Neural cell (in vitro differentiated cells): Measurements from ENCODE around the gene DDX31. TPM values are rescaled to one million over a fixed set of nuclear protein-coding genes. Genes with fewer than 3 reads are reported as not detected.

ENCODE experiments used
- H2AFZ ChIP-seq: fragments of 200-600, 300-800 bp; sonication (generic), shearing (Covaris generic); 2 replicates; pipeline ENCODE4 v1.6.0; 2014; ENCODE audit warnings: low read depth, mild to moderate bottlenecking, antibody characterized with exemption, low read length, moderate library complexity
- H3F3A ChIP-seq: fragments of 200-600 bp; shearing (Covaris generic); 2 replicates; pipeline ENCODE4 v1.6.1; 2016; ENCODE audit warnings: mild to moderate bottlenecking, moderate library complexity, mixed read lengths, antibody characterized with exemption, low read length; ENCODE audit not compliant: insufficient read depth, poor library complexity, severe bottlenecking
- H3K27ac ChIP-seq: fragments of 200-600, 300-800 bp; sonication (generic), shearing (Covaris generic); 2 replicates; pipeline ENCODE4 v1.5.1; 2014; ENCODE audit warnings: mild to moderate bottlenecking, low read length, moderate library complexity
- H3K27me3 ChIP-seq: fragments of 300-800, 200-600 bp; sonication (generic), shearing (Covaris generic); 2 replicates; pipeline ENCODE4 v1.6.0; 2014; ENCODE audit warnings: mild to moderate bottlenecking, low read depth, low read length, moderate library complexity; ENCODE audit not compliant: insufficient read depth
- H3K36me3 ChIP-seq: fragments of 300-800, 200-600 bp; sonication (generic), shearing (Covaris generic); 2 replicates; pipeline ENCODE4 v1.5.1; 2014; ENCODE audit warnings: mild to moderate bottlenecking, antibody characterized with exemption, low read length, moderate library complexity; ENCODE audit not compliant: insufficient read depth
- H3K4me2 ChIP-seq: fragments of 300-800, 200-600 bp; sonication (generic), shearing (Covaris generic); 2 replicates; pipeline ENCODE4 v1.6.0; 2014; ENCODE audit warnings: mild to moderate bottlenecking, low read length
- H3K4me3 ChIP-seq: fragments of 300-800, 200-600 bp; sonication (generic), shearing (Covaris generic); 2 replicates; pipeline ENCODE4 v1.5.1; 2014; ENCODE audit warnings: mild to moderate bottlenecking, low read length, moderate library complexity
- H3K79me2 ChIP-seq: fragments of 200-600 bp; shearing (Covaris generic); replicated peaks from 2 replicates; pipeline ENCODE4 v1.6.0; 2014; ENCODE audit warnings: mild to moderate bottlenecking, low read length, moderate library complexity; ENCODE audit not compliant: insufficient read depth
- H3K9ac ChIP-seq: fragments of 300-800, 200-600 bp; sonication (generic), shearing (Covaris generic); 2 replicates; pipeline ENCODE4 v1.6.1; 2016; ENCODE audit warnings: mild to moderate bottlenecking, low read length, mixed read lengths
- H3K9me2 ChIP-seq: fragments of 200-600 bp; shearing (Covaris generic); 2 replicates; pipeline ENCODE4 v1.6.1; 2016; ENCODE audit warnings: mild to moderate bottlenecking, low read length, mixed read lengths; ENCODE audit not compliant: insufficient read depth
- H3K9me3 ChIP-seq: fragments of 200-600, 300-800 bp; sonication (generic), shearing (Covaris generic); 2 replicates; pipeline ENCODE4 v1.6.1; 2016; ENCODE audit warnings: mild to moderate bottlenecking, mixed run types, low read length, moderate library complexity, mixed read lengths
- H4K20me1 ChIP-seq: fragments of 200-600 bp; shearing (Covaris generic); 2 replicates; pipeline ENCODE4 v1.6.1; 2016; ENCODE audit warnings: mild to moderate bottlenecking, mixed run types; ENCODE audit not compliant: insufficient read depth
- CTCF ChIP-seq: fragments of 450-650 bp; IDR thresholded peaks from 2 replicates; pipeline ENCODE4 v1.5.1; 2014; ENCODE audit warnings: antibody characterized with exemption, mild to moderate bottlenecking, moderate library complexity; ENCODE audit not compliant: poor library complexity, severe bottlenecking
- EP300 ChIP-seq: fragments of 450-650 bp; conservative IDR thresholded peaks from 2 replicates; pipeline ENCODE4 v1.6.1; 2014; ENCODE audit warnings: antibody characterized with exemption, mild to moderate bottlenecking, moderate library complexity; ENCODE audit not compliant: poor library complexity, severe bottlenecking
- EZH2 ChIP-seq: fragments of 200-600, 300-800 bp; shearing (Covaris generic), sonication (generic); IDR thresholded peaks from 2 replicates; pipeline ENCODE4 v1.6.1; 2014; ENCODE audit warnings: antibody characterized with exemption, low read length, borderline replicate concordance, mild to moderate bottlenecking; ENCODE audit not compliant: insufficient read depth, poor library complexity, severe bottlenecking
- MXI1 ChIP-seq: fragments of 450-650 bp; conservative IDR thresholded peaks from 2 replicates; pipeline ENCODE4 v1.6.1; 2014; ENCODE audit warnings: antibody characterized with exemption, mild to moderate bottlenecking; ENCODE audit not compliant: poor library complexity, severe bottlenecking
- POLR2AphosphoS5 ChIP-seq: IDR thresholded peaks from 2 replicates; pipeline ENCODE4 v1.6.1; 2012
- RAD21 ChIP-seq: fragments of 450-650 bp; conservative IDR thresholded peaks from 2 replicates; pipeline ENCODE4 v1.6.1; 2014; ENCODE audit warnings: antibody characterized with exemption, mild to moderate bottlenecking, moderate library complexity
- SMC3 ChIP-seq: fragments of 450-650 bp; conservative IDR thresholded peaks from 2 replicates; pipeline ENCODE4 v1.6.1; 2014; ENCODE audit warnings: antibody characterized with exemption, mild to moderate bottlenecking, moderate library complexity; ENCODE audit not compliant: poor library complexity
- TAF1 ChIP-seq: IDR thresholded peaks from 2 replicates; pipeline ENCODE4 v1.6.1; 2012; ENCODE audit warnings: low read depth
- polyA plus RNA-seq: library from polyadenylated mRNA; depleted of rRNA; stranded (reverse); fragments of >200 nt; gene quantifications from 2 replicates; pipeline ENCODE4 v1.2.3, GENCODE V29; 2014
- TF ChIP-seq, protein P1 (sequence below): IDR thresholded peaks from 2 replicates; pipeline ENCODE4 v1.6.1; 2012; ENCODE audit warnings: borderline replicate concordance

DDX31 gene
- polyA plus RNA-seq, 1 donor from 2014 or later: 12.8 TPM

GRCh38 chr9:132600326-132600984 lies 69.3 kb downstream of the DDX31 start:
- Histone ChIP-seq H4K20me1 (no peaks in the 10 kb centered on the region), H3F3A (no peaks in the 10 kb centered on the region), H3K9ac (no peak overlapping the region), H3K79me2 (no peaks in the 10 kb centered on the region), H3K36me3 (no peaks in the 10 kb centered on the region), H3K27me3 (no peaks in the 10 kb centered on the region), H3K4me2 (no peak overlapping the region), H2AFZ (no peak overlapping the region), H3K4me3 (no peak overlapping the region), H3K9me2 (no peaks in the 10 kb centered on the region), H3K9me3 (no peaks in the 10 kb centered on the region), H3K27ac (no peak overlapping the region)
- TF ChIP-seq, protein P1, sequence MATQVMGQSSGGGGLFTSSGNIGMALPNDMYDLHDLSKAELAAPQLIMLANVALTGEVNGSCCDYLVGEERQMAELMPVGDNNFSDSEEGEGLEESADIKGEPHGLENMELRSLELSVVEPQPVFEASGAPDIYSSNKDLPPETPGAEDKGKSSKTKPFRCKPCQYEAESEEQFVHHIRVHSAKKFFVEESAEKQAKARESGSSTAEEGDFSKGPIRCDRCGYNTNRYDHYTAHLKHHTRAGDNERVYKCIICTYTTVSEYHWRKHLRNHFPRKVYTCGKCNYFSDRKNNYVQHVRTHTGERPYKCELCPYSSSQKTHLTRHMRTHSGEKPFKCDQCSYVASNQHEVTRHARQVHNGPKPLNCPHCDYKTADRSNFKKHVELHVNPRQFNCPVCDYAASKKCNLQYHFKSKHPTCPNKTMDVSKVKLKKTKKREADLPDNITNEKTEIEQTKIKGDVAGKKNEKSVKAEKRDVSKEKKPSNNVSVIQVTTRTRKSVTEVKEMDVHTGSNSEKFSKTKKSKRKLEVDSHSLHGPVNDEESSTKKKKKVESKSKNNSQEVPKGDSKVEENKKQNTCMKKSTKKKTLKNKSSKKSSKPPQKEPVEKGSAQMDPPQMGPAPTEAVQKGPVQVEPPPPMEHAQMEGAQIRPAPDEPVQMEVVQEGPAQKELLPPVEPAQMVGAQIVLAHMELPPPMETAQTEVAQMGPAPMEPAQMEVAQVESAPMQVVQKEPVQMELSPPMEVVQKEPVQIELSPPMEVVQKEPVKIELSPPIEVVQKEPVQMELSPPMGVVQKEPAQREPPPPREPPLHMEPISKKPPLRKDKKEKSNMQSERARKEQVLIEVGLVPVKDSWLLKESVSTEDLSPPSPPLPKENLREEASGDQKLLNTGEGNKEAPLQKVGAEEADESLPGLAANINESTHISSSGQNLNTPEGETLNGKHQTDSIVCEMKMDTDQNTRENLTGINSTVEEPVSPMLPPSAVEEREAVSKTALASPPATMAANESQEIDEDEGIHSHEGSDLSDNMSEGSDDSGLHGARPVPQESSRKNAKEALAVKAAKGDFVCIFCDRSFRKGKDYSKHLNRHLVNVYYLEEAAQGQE: no peak
- no peak for TF ChIP-seq EP300
- no peak for TF ChIP-seq CTCF
- no peak for TF ChIP-seq SMC3
- TF ChIP-seq TAF1: no peak
- no peak for TF ChIP-seq MXI1
- TF ChIP-seq POLR2AphosphoS5: no peak
- no peak for TF ChIP-seq EZH2
- no peak for TF ChIP-seq RAD21

DNA sequence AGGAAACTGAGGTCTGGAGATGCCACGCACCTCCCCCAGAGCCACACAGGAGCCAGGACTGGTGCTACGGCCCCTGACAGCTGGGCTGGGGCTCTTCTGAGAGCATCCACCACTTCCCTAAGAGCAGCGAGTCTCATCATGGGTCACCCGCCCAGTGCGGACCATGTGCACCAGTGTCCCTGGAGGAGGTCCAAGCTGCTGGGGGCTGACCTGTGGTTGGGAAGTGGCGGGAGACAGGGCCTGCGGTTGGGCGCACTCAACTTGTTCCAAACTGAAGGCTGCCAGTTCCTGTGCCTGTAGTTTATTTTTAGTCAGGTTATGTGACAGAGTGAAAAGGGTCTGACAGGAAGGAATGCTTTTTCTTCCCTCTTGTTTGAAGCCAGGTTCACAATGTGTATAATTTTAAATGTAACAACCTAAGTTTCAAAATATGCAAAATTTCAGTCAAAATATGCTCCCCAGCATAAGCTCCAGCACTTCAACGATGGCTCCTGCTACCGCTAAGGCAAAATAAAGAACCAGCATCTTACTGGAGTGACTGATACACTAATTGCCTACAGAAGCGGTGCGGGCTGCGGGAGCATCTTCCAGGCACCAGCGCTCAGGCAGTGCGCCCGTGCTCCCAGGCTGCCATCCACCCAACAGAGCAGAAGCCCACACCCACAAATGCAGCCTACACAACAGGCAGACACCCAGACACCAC lies 72.6 kb downstream of the DDX31 start:
- Histone ChIP-seq H3K9me3 (no peaks in the 10 kb centered on the region), H2AFZ (no peak overlapping the region), H3K36me3 (no peaks in the 10 kb centered on the region), H3K9ac (no peak overlapping the region), H3K4me3 (no peak overlapping the region), H4K20me1 (no peaks in the 10 kb centered on the region), H3K4me2 (no peak overlapping the region), H3K27ac (no peak overlapping the region), H3K27me3 (peaks cover 15% of the 10 kb centered on the region), H3K79me2 (no peaks in the 10 kb centered on the region), H3F3A (no peaks in the 10 kb centered on the region), H3K9me2 (no peaks in the 10 kb centered on the region)
- no peak for TF ChIP-seq TAF1
- TF ChIP-seq POLR2AphosphoS5: no peak
- no peak for TF ChIP-seq EP300
- no peak for TF ChIP-seq SMC3
- no peak for TF ChIP-seq CTCF
- no peak for TF ChIP-seq RAD21
- TF ChIP-seq, protein P1: no peak
- no peak for TF ChIP-seq MXI1
